Left ventricle myocardium inferior (tissue), 1 donor: ENCODE measurements around the gene BARHL1. TPM values are rescaled to one million over a fixed set of nuclear protein-coding genes. Genes with fewer than 3 reads are reported as not detected.
A peak's percentile ranks its signal among the peaks of the same experiment; 100 is the strongest.
"Not testable (repeated sequence)": the region's sequence is repeated elsewhere in the genome, so short reads cannot be mapped to it uniquely, and the experiment has no call there.

Experiments used
- DNase-seq: peaks from one replicate; pipeline ENCODE4 v3.0.0-alpha.2; 2020
- H3K27ac ChIP-seq: fragments of 200-600 bp; replicated peaks from 2 replicates; pipeline ENCODE4 v1.8.0; 2021
- H3K27me3 ChIP-seq: fragments of 200-600 bp; 2 replicates; pipeline ENCODE4 v1.8.0; 2021; ENCODE audit warnings: low read depth
- H3K36me3 ChIP-seq: fragments of 200-600 bp; 2 replicates; pipeline ENCODE4 v1.8.0; 2021
- H3K4me1 ChIP-seq: fragments of 200-600 bp; 2 replicates; pipeline ENCODE4 v1.8.0; 2021
- H3K4me3 ChIP-seq: fragments of 200-600 bp; 2 replicates; pipeline ENCODE4 v1.8.0; 2021; ENCODE audit warnings: mild to moderate bottlenecking, moderate library complexity
- H3K9me3 ChIP-seq: fragments of 200-600 bp; replicated peaks from 2 replicates; pipeline ENCODE4 v1.8.0; 2021
- CTCF ChIP-seq: fragments of 200-600 bp; IDR thresholded peaks from 2 replicates; pipeline ENCODE4 v1.8.0; 2021; ENCODE audit warnings: antibody characterized with exemption, mild to moderate bottlenecking, borderline replicate concordance
- intact Hi-C: fragments of 100-400 bp; cut with micrococcal nuclease; formaldehyde crosslinking; loops from one replicate; pipeline ENCODE4 v1.11.0; 2022
- total RNA-seq: library from RNA; stranded (reverse); fragmentation: NEBNext Ultra II Directional; extraction: Animal tissue kit (Norgen Biotek cat#: 25700); gene quantifications from one replicate; pipeline ENCODE4 v1.2.1, GENCODE V29; 2021
- donor health status: DM: no; HTN: yes; CAD: no; lungs with severe emphysema.

The BARHL1 gene
- total RNA-seq, 1 donor from 2014 or later = not detected

- H3K27ac ChIP-seq = no peak overlapping the region
- TF ChIP-seq CTCF = no peak
- no peak for DNase-seq
- intact Hi-C loops = no loop called here
- peaks cover 23% of the 10 kb centered on the region for H3K4me1 ChIP-seq
- peaks cover 7% of the 10 kb centered on the region for H3K27me3 ChIP-seq
- no peak overlapping the region for H3K4me3 ChIP-seq
- H3K36me3 ChIP-seq = no peaks in the 10 kb centered on the region
- no peaks in the 10 kb centered on the region for H3K9me3 ChIP-seq
Observed at GRCh38 chr9:132562306-132562573, 20.2 kb upstream of the BARHL1 start.

DNA sequence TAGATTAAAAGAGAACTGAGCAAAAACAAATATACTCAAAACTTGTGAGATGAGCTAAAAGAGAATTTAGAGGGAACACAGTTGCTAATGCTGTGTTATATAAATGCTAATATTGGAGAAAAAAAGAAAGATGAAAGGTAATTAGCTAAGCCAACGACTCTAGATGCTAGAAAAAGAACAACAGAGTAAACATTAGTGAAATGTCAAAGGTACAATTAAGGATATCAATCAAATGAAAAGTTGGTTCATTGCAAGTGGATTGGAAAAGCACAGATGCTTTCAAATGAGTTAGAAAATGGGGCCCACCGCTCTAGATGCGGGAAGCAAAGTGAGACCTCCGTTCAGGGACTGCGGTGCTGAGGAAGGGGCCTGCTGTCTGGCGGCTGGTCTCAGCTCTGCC, 17.9 kb upstream of the BARHL1 start:
- Histone ChIP-seq H3K4me3 (no peak overlapping the region), H3K4me1 (peaks cover 23% of the 10 kb centered on the region), H3K27me3 (no peaks in the 10 kb centered on the region), H3K9me3 (no peaks in the 10 kb centered on the region), H3K27ac (no peak overlapping the region), H3K36me3 (no peaks in the 10 kb centered on the region)
- intact Hi-C loops = no loop called here
- DNase-seq = no peak
- no peak for TF ChIP-seq CTCF

GRCh38 chr9:132568787-132569186, 13.6 kb upstream of the BARHL1 start:
- H3K4me1 ChIP-seq, intact Hi-C loops, DNase-seq, H3K27ac ChIP-seq, H3K36me3 ChIP-seq, H3K9me3 ChIP-seq, H3K4me3 ChIP-seq: not testable (repeated sequence)
- peaks cover 18% of the 10 kb centered on the region for H3K27me3 ChIP-seq

DNA sequence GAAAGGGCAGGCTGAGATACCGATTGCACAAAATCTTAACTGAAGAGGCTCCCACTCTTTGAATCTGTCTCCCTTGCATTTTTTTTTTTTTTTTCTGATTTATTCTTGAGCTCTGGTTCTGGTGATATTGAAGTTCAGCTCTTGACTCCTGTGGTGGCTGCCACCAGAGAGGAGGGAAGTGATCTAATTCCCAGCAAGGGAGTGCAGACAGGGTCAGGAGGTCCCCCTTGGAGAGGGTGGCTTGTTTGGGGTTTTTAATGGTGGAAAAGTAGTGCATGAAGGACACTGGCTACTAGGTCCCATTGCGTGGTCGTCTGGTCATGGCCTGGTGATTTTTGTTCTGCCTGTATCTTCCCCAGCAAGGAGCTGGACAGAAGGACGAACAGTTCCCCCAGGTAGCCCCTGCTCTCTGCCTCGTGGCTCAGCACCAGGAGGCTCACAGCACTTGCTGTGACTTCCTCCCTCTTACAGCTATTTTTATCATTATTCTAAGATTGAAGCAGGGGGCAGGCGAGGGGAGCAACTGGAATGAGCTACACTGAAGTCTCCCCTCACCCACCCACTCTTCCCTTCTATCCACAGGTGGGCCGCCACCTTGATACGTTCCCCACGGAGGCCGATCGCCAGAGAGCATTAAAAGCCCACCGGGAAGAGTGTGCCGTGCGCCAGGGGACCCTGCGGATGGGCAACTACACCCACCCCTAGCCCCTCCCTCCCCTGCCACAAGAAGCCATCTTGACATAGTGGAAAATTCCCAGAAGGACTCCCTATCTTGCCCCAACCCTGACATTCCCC, 10.4 kb upstream of the BARHL1 start:
- Histone ChIP-seq H3K27ac (no peak overlapping the region), H3K4me1 (no peaks in the 10 kb centered on the region), H3K27me3 (peaks cover 50% of the 10 kb centered on the region), H3K4me3 (no peak overlapping the region), H3K36me3 (no peaks in the 10 kb centered on the region), H3K9me3 (no peaks in the 10 kb centered on the region)
- intact Hi-C loops = no loop called here
- DNase-seq = no peak
- TF ChIP-seq CTCF = no peak

GRCh38 chr9:132572921-132573320, 9.5 kb upstream of the BARHL1 start:
- no peak for TF ChIP-seq CTCF
- H3K36me3 ChIP-seq = no peaks in the 10 kb centered on the region
- peaks cover 59% of the 10 kb centered on the region for H3K27me3 ChIP-seq
- H3K4me1 ChIP-seq = no peaks in the 10 kb centered on the region
- no peaks in the 10 kb centered on the region for H3K9me3 ChIP-seq
- DNase-seq = no peak
- H3K4me3 ChIP-seq = no peak overlapping the region
- H3K27ac ChIP-seq = no peak overlapping the region
- intact Hi-C loops = no loop called here

- H3K4me3 ChIP-seq = no peak overlapping the region
- no peak overlapping the region for H3K27ac ChIP-seq
- intact Hi-C loops = no loop called here
- H3K9me3 ChIP-seq = no peaks in the 10 kb centered on the region
- TF ChIP-seq CTCF = peak; percentile 83
- H3K4me1 ChIP-seq = peaks cover 6% of the 10 kb centered on the region
- peaks cover 81% of the 10 kb centered on the region for H3K27me3 ChIP-seq
- H3K36me3 ChIP-seq = no peaks in the 10 kb centered on the region
- peak; percentile 57 for DNase-seq
Observed at GRCh38 chr9:132575005-132575609, 7.3 kb upstream of the BARHL1 start.
